H1 (cell line): Measurements from ENCODE around the gene PHOSPHO1. TPM values are rescaled to one million over a fixed set of nuclear protein-coding genes. Genes with fewer than 3 reads are reported as not detected.

Experiments
- CTCF ChIA-PET: fragments of 300-600 bp; sonication (Branson Sonifier 250); formaldehyde crosslinking; loops from one replicate; lab custom pipeline; 2021; ENCODE audit not compliant: partially characterized antibody; lab: Charles Lee
- POLR2A ChIA-PET: fragments of 300-600 bp; sonication (Branson Sonifier 250); formaldehyde crosslinking; loops from one replicate; lab custom pipeline; 2021; ENCODE audit warnings: inconsistent platforms; ENCODE audit not compliant: partially characterized antibody; lab: Charles Lee
- DNase-seq, 2 experiments: peaks; one replicate each; pipeline versions ENCODE4 v3.0.0 to v3.0.0-alpha.2; 2010 to 2022; ENCODE audit warnings: low spot score in 2 of 2, low read depth in 1 of 2, mixed read lengths in 1 of 2
- FAIRE-seq: peaks from 2 replicates; lab custom pipeline; 2011; peaks lifted over from hg19 to GRCh38; lab: Jason Lieb, UNC
- H2AFZ ChIP-seq: 2 replicates; pipeline ENCODE4 v1.8.1; 2012; ENCODE audit warnings: low read length, inconsistent platforms
- H2AK5ac ChIP-seq: 2 replicates; pipeline ENCODE4 v1.6.1; 2013; ENCODE audit warnings: low read depth, low read length
- H2BK120ac ChIP-seq: replicated peaks from 2 replicates; pipeline ENCODE3; 2013; ENCODE audit warnings: low read depth, low read length, inconsistent platforms
- H2BK12ac ChIP-seq: 2 replicates; pipeline ENCODE4 v1.6.1; 2013; ENCODE audit warnings: low read depth, low read length
- H2BK15ac ChIP-seq: 2 replicates; pipeline ENCODE4 v1.6.1; 2013; ENCODE audit warnings: low read length
- H2BK20ac ChIP-seq: 2 replicates; pipeline ENCODE4 v1.6.1; 2013; ENCODE audit warnings: low read length
- H2BK5ac ChIP-seq: 2 replicates; pipeline ENCODE4 v1.6.1; 2013; ENCODE audit warnings: low read depth, low read length
- H3K14ac ChIP-seq: 2 replicates; pipeline ENCODE4 v1.6.1; 2013; ENCODE audit warnings: inconsistent platforms; ENCODE audit not compliant: insufficient read length
- H3K18ac ChIP-seq: 2 replicates; pipeline ENCODE4 v1.6.1; 2013; ENCODE audit warnings: low read length; ENCODE audit errors: extremely low read depth
- H3K23ac ChIP-seq: 2 replicates; pipeline ENCODE4 v1.6.1; 2013; ENCODE audit warnings: inconsistent platforms; ENCODE audit not compliant: insufficient read length
- H3K23me2 ChIP-seq: 2 replicates; pipeline ENCODE4 v1.6.1; 2013; ENCODE audit warnings: low read depth, low read length
- H3K27ac ChIP-seq: 2 replicates; pipeline ENCODE4 v1.6.1; 2011; ENCODE audit warnings: low read depth, low read length, inconsistent platforms
- H3K27me3 ChIP-seq, 4 experiments: replicated peaks in 1 of 4; 1 replicate in 1 of 4; 2 replicates in 3 of 4; pipeline versions ENCODE4 v1.6.1 to v1.8.1; 2011 to 2013; ENCODE audit warnings: low read length in 3 of 4, mild to moderate bottlenecking in 3 of 4, inconsistent platforms in 2 of 4, mixed read lengths in 2 of 4, moderate library complexity in 1 of 4; ENCODE audit not compliant: control insufficient read depth in 3 of 4, insufficient read depth in 3 of 4; ENCODE audit errors: extremely low read depth in 1 of 4
- H3K36me3 ChIP-seq, 4 experiments: 2 replicates each; pipeline versions ENCODE4 v1.6.1 to v1.8.1; 2011 to 2013; ENCODE audit warnings: mild to moderate bottlenecking in 4 of 4, low read length in 3 of 4, moderate library complexity in 2 of 4, control low read depth in 1 of 4, inconsistent platforms in 1 of 4; ENCODE audit not compliant: insufficient read depth in 4 of 4, control insufficient read depth in 2 of 4
- H3K4ac ChIP-seq: replicated peaks from 2 replicates; pipeline ENCODE3; 2013; ENCODE audit warnings: low read length, low read depth, mixed read lengths, inconsistent platforms; ENCODE audit not compliant: insufficient read length
- H3K4me1 ChIP-seq, 4 experiments: replicated peaks in 1 of 4; 1 replicate in 1 of 4; 2 replicates in 3 of 4; pipeline versions ENCODE4 v1.6.1 to v1.8.1; 2011 to 2013; ENCODE audit warnings: low read length in 3 of 4, inconsistent platforms in 2 of 4, mixed read lengths in 1 of 4; ENCODE audit not compliant: insufficient read depth in 4 of 4, control insufficient read depth in 3 of 4
- H3K4me2 ChIP-seq, 2 experiments: 2 replicates each; pipeline versions ENCODE4 v1.6.1 to v1.8.1; 2011 to 2013; ENCODE audit warnings: low read depth in 2 of 2, low read length in 2 of 2, control low read depth in 1 of 2, inconsistent platforms in 1 of 2, mild to moderate bottlenecking in 1 of 2; ENCODE audit not compliant: insufficient read depth in 1 of 2
- H3K4me3 ChIP-seq, 4 experiments: fragments of 200-600, 300-600 bp in 1 of 4; sonication (generic), shearing (Covaris generic), sonication (Bioruptor Twin) in 1 of 4; 2 replicates each; pipeline versions ENCODE4 v1.5.1 to v1.8.1; 2011 to 2016; ENCODE audit warnings: low read length in 4 of 4, low read depth in 3 of 4, control low read depth in 2 of 4, inconsistent platforms in 2 of 4, mild to moderate bottlenecking in 2 of 4, mixed read lengths in 1 of 4, moderate library complexity in 1 of 4; ENCODE audit not compliant: insufficient read depth in 2 of 4; ENCODE audit errors: extremely low read depth in 1 of 4
- H3K56ac ChIP-seq: replicated peaks from 2 replicates; pipeline ENCODE3; 2013; ENCODE audit warnings: low read depth, mild to moderate bottlenecking, mixed read lengths, low read length, inconsistent platforms; ENCODE audit not compliant: insufficient read length
- H3K79me1 ChIP-seq: 2 replicates; pipeline ENCODE4 v1.6.1; 2013; ENCODE audit warnings: low read depth, low read length, control low read depth
- H3K79me2 ChIP-seq, 2 experiments: 2 replicates each; pipeline versions ENCODE4 v1.6.1 to v1.8.1; 2012 to 2013; ENCODE audit warnings: low read length in 2 of 2, mild to moderate bottlenecking in 2 of 2, inconsistent platforms in 1 of 2; ENCODE audit not compliant: insufficient read depth in 2 of 2, control insufficient read depth in 1 of 2
- H3K9ac ChIP-seq, 4 experiments: replicated peaks in 1 of 4; 1 replicate in 1 of 4; 2 replicates in 3 of 4; pipeline versions ENCODE4 v1.6.1 to v1.8.1; 2011 to 2013; ENCODE audit warnings: low read depth in 3 of 4, low read length in 3 of 4, control low read depth in 2 of 4, mild to moderate bottlenecking in 2 of 4, moderate library complexity in 2 of 4, inconsistent platforms in 1 of 4; ENCODE audit errors: extremely low read depth in 1 of 4
- H3K9me3 ChIP-seq, 2 experiments: 2 replicates each; pipeline versions ENCODE4 v1.6.1 to v1.8.1; 2012 to 2013; ENCODE audit warnings: mild to moderate bottlenecking in 2 of 2, moderate library complexity in 2 of 2, control low read depth in 1 of 2, inconsistent platforms in 1 of 2, low read depth in 1 of 2, low read length in 1 of 2, mixed read lengths in 1 of 2; ENCODE audit not compliant: insufficient read depth in 2 of 2
- H4K20me1 ChIP-seq, 2 experiments: replicated peaks in 1 of 2; 2 replicates each; pipeline versions ENCODE3 to v1.8.1; 2011 to 2013; ENCODE audit warnings: inconsistent platforms in 2 of 2, low read length in 2 of 2, mild to moderate bottlenecking in 1 of 2; ENCODE audit not compliant: insufficient read depth in 2 of 2, control insufficient read depth in 1 of 2
- H4K5ac ChIP-seq: 2 replicates; pipeline ENCODE4 v1.6.1; 2013; ENCODE audit warnings: low read length, low read depth, mixed read lengths, inconsistent platforms; ENCODE audit not compliant: insufficient read length
- H4K8ac ChIP-seq: 2 replicates; pipeline ENCODE4 v1.8.0; 2013; ENCODE audit warnings: mild to moderate bottlenecking, moderate library complexity, low read length, inconsistent platforms; ENCODE audit not compliant: insufficient read depth; ENCODE audit errors: extremely low read depth
- H4K91ac ChIP-seq: replicated peaks from 2 replicates; pipeline ENCODE3; 2013; ENCODE audit warnings: low read length, mixed read lengths, inconsistent platforms; ENCODE audit not compliant: insufficient read length
- GABPA ChIP-seq: IDR thresholded peaks from 2 replicates; pipeline ENCODE4 v1.6.1; 2011; ENCODE audit warnings: mild to moderate bottlenecking, low read length, moderate library complexity, borderline replicate concordance; ENCODE audit not compliant: insufficient read depth
- WGBS, 2 experiments: shearing (Covaris generic) in 1 of 2; methylation state at CpG; one replicate each; pipeline versions ENCODE4 v1.1.6 to v1.1.7; 2013 to 2015; ENCODE audit warnings: low lambda C conversion rate in 2 of 2, mixed read lengths in 2 of 2, inconsistent platforms in 1 of 2, low coverage in 1 of 2, missing lambda C conversion rate in 1 of 2; ENCODE audit not compliant: insufficient replicate concordance in 2 of 2, insufficient coverage in 1 of 2, insufficient read length in 1 of 2; ENCODE audit errors: extremely low coverage in 1 of 2, missing lambda C conversion rate in 1 of 2; 5-methylcytosine and 5-hydroxymethylcytosine counted together
- polyA plus RNA-seq, 7 experiments: library from polyadenylated mRNA; depleted of rRNA in 3 of 7; stranded (reverse) in 5 of 7; unstranded in 2 of 7; fragments of >200 nt in 5 of 7; fragments of 200-250 nt in 2 of 7; gene quantifications; 1 replicate in 5 of 7; 2 replicates in 1 of 7; 4 replicates in 1 of 7; pipeline versions ENCODE4 v1.2.1 to v1.2.3, GENCODE V29; 2011 to 2013; ENCODE audit warnings: missing spikeins in 2 of 7, mixed read lengths in 2 of 7
- total RNA-seq: library from RNA; stranded (reverse); fragmentation: NEBNext Ultra II Directional; extraction: Animal tissue kit (Norgen Biotek cat#: 25700); gene quantifications from 2 replicates; pipeline ENCODE4 v1.2.1, GENCODE V29; 2021
- TF ChIP-seq, protein P1 (sequence below): IDR thresholded peaks from 2 replicates; pipeline ENCODE4 v1.6.1; 2012; ENCODE audit warnings: low read length, inconsistent platforms

Gene PHOSPHO1
- total and polyA plus RNA-seq, 2 of the 8 experiments (the other 6 are each of a cell fraction or from before 2014, with no cell fraction given): 0.34 to 0.45 TPM

DNA sequence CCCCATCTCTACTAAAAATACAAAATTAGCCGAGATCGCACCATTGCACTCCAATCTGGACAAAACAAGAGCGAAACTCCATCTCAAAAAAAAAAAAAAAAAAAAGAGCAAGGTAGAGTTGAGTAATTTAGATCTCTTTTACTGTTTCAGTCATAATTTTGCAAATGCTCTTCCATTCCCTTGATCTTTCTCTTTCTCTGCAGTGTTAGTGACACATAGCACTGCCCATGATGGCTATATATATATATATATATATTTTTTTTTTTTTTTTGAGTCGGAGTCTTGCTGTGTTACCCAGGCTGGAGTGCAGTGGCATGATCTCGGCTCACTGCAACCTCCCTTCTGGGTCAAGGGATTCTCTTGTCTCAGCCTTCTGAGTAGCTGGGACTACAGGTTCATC, 12.2 kb upstream of the PHOSPHO1 start:
- no peak for DNase-seq
- H2BK12ac ChIP-seq: no peak overlapping the region
- no peak overlapping the region for H3K4ac ChIP-seq
- no peak overlapping the region for H3K9ac ChIP-seq
- no peak overlapping the region for H2BK15ac ChIP-seq
- H4K8ac ChIP-seq: no peak overlapping the region
- no peaks in the 10 kb centered on the region for H3K27me3 ChIP-seq
- CTCF ChIA-PET: interaction anchor here (0.8 to 3.7 kb wide), 3 partner anchors 11 to 1560 kb away, joined by 5 to 15 read pairs (median 6); no protein-coding TSS in a partner anchor
- no peak for TF ChIP-seq GABPA
- TF ChIP-seq, protein P1, sequence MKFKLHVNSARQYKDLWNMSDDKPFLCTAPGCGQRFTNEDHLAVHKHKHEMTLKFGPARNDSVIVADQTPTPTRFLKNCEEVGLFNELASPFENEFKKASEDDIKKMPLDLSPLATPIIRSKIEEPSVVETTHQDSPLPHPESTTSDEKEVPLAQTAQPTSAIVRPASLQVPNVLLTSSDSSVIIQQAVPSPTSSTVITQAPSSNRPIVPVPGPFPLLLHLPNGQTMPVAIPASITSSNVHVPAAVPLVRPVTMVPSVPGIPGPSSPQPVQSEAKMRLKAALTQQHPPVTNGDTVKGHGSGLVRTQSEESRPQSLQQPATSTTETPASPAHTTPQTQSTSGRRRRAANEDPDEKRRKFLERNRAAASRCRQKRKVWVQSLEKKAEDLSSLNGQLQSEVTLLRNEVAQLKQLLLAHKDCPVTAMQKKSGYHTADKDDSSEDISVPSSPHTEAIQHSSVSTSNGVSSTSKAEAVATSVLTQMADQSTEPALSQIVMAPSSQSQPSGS: no peak
- H3K18ac ChIP-seq: no peak overlapping the region
- H3K9me3 ChIP-seq: no peaks in the 10 kb centered on the region
- H2AFZ ChIP-seq: no peak overlapping the region
- H2BK5ac ChIP-seq: no peak overlapping the region
- H4K91ac ChIP-seq: no peak overlapping the region
- no peak overlapping the region for H3K56ac ChIP-seq
- WGBS, 2 experiments: 96% methylated on average over 3 of the region's 5 CpGs; no CpG with 5 or more reads in 1 of the 2 experiments
- no peaks in the 10 kb centered on the region for H3K23me2 ChIP-seq
- no peak overlapping the region for H3K4me3 ChIP-seq
- H2AK5ac ChIP-seq: no peak overlapping the region
- POLR2A ChIA-PET: no interaction called here
- H3K27ac ChIP-seq: no peak overlapping the region
- no peak overlapping the region for H3K14ac ChIP-seq
- FAIRE-seq: no peak
- no peaks in the 10 kb centered on the region for H3K79me1 ChIP-seq
- no peak overlapping the region for H3K4me2 ChIP-seq
- H2BK120ac ChIP-seq: no peak overlapping the region
- H3K4me1 ChIP-seq: no peaks in the 10 kb centered on the region
- H3K23ac ChIP-seq: no peak overlapping the region
- no peaks in the 10 kb centered on the region for H3K79me2 ChIP-seq
- H4K5ac ChIP-seq: no peak overlapping the region
- H3K36me3 ChIP-seq: no peaks in the 10 kb centered on the region
- H2BK20ac ChIP-seq: no peak overlapping the region
- H4K20me1 ChIP-seq: no peaks in the 10 kb centered on the region
